Right lobe of liver (tissue), 6 donors: ENCODE results near the gene NRP2. TPM values are rescaled to one million over a fixed set of nuclear protein-coding genes. Genes with fewer than 3 reads are reported as not detected.

ENCODE experiments used
- ATAC-seq, 4 donors: fragments of 200-7000 bp; cut with Tn5 transposase; one replicate each; pipeline ENCODE4 v1.9.1; 2020; ENCODE audit warnings: mild to moderate bottlenecking in 4 of 4, moderate library complexity in 4 of 4
- DNase-seq, 3 donors: peaks; one replicate each; pipeline ENCODE4 v3.0.0-alpha.2; 2020
- H3K27ac ChIP-seq, 3 donors: fragments of 200-600 bp; one replicate each; pipeline ENCODE4 v1.8.0; 2022
- H3K27me3 ChIP-seq, 2 donors: fragments of 200-600 bp; one replicate each; pipeline ENCODE4 v1.8.0; 2022
- H3K36me3 ChIP-seq, 4 donors: fragments of 200-600 bp; sonication (generic) in 1 of 4; one replicate each; pipeline versions ENCODE4 v1.5.1 to v1.8.0; 2017 to 2022; ENCODE audit warnings: control low read depth in 1 of 4
- H3K4me1 ChIP-seq, 4 donors: fragments of 200-600 bp; sonication (generic) in 1 of 4; one replicate each; pipeline versions ENCODE4 v1.5.1 to v1.8.0; 2017 to 2022; ENCODE audit warnings: control low read depth in 1 of 4
- H3K4me3 ChIP-seq, 3 donors: fragments of 200-600 bp; one replicate each; pipeline ENCODE4 v1.8.0; 2022
- H3K9me3 ChIP-seq, 4 donors: fragments of 200-600 bp; sonication (generic) in 1 of 4; one replicate each; pipeline versions ENCODE4 v1.5.1 to v1.8.0; 2017 to 2022; ENCODE audit warnings: control low read depth in 1 of 4
- CTCF ChIP-seq, 4 donors: fragments of 200-600 bp in 3 of 4; fragments of 450-650 bp in 1 of 4; IDR thresholded peaks; one replicate each; pipeline versions ENCODE4 v1.5.1 to v1.8.0; 2016 to 2022; ENCODE audit warnings: antibody characterized with exemption in 4 of 4, mild to moderate bottlenecking in 2 of 4
- POLR2A ChIP-seq: fragments of 450-650 bp; IDR thresholded peaks from one replicate; pipeline ENCODE4 v1.6.1; 2017; ENCODE audit warnings: antibody characterized with exemption, mild to moderate bottlenecking
- WGBS: methylation state at CpG from one replicate; pipeline ENCODE4 v1.1.6; 2018; ENCODE audit warnings: low coverage, low lambda C conversion rate; ENCODE audit not compliant: insufficient coverage; ENCODE audit errors: missing lambda C conversion rate; 5-methylcytosine and 5-hydroxymethylcytosine counted together
- intact Hi-C, 2 donors: fragments of 100-400 bp; cut with DNase I; formaldehyde crosslinking; loops; one replicate each; pipeline versions ENCODE4 v1.11.2 to v1.14.1; 2022
- total RNA-seq, 6 experiments: library from RNA; depleted of rRNA in 2 of 6; stranded (reverse); fragments of >200 nt in 2 of 6; fragmentation: NEBNext Ultra II Directional in 3 of 6; extraction: Animal tissue kit (Norgen Biotek cat#: 25700) in 3 of 6; gene quantifications; one replicate each; pipeline versions ENCODE4 v1.1.0 to v1.2.4, GENCODE V29; 2016 to 2023
- donor health status: DM: no; HTN: yes; CAD: no.
- donor health status: DM: no; HTN: no; CAD: no.
- donor health status: DM: no; HTN: no; CAD: no.
- donor health status: DM: no; HTN: yes; CAD: no.
- donor health status: DM: no; HTN: yes; CAD: no.

NRP2 gene
- total RNA-seq, 6 experiments from 2014 or later, result 5.5 to 23.7 (median 8.6) TPM

- Histone ChIP-seq H3K27me3 (no peaks in the 10 kb centered on the region), H3K36me3 (no peaks in the 10 kb centered on the region), H3K27ac (no peak overlapping the region), H3K4me3 (no peak overlapping the region), H3K9me3 (no peaks in the 10 kb centered on the region), H3K4me1 (peaks cover 0 to 41% (median 4%) of the 10 kb centered on the region in 4 donors)
- TF ChIP-seq CTCF (IDR thresholded peaks at IDR 0.05), result no peak
- no peak for TF ChIP-seq POLR2A
- ATAC-seq (peak in 1 of 4 donors; percentile 18), DNase-seq (no peak)
- 35% methylated on average over 6 of the region's 9 CpGs for WGBS
- intact Hi-C loops, result no loop called here
These were observed 48.6 kb downstream of the NRP2 start for GRCh38 chr2:205730701-205731582.

- H3K27ac ChIP-seq, result peak overlapping the region in 1 of 3 donors; percentile 20
- no peaks in the 10 kb centered on the region for H3K36me3 ChIP-seq
- peaks cover 0 to 34% (median 2%) of the 10 kb centered on the region in 4 donors for H3K4me1 ChIP-seq
- H3K4me3 ChIP-seq, result no peak overlapping the region
- WGBS, result 38% methylated on average over 4 of the region's 4 CpGs
- no peaks in the 10 kb centered on the region for H3K9me3 ChIP-seq
- DNase-seq (no peak), ATAC-seq (peak in 3 of 4 donors; percentile 25 to 82 (median 55))
- no peaks in the 10 kb centered on the region for H3K27me3 ChIP-seq
- intact Hi-C loops, result no loop called here
- no peak for TF ChIP-seq CTCF (IDR thresholded peaks at IDR 0.05)
- no peak for TF ChIP-seq POLR2A
These were observed 49.3 kb downstream of the NRP2 start for GRCh38 chr2:205731583-205731981.

GRCh38 chr2:205732314-205732713 is 50.0 kb downstream of the NRP2 start:
- Histone ChIP-seq H3K9me3 (no peaks in the 10 kb centered on the region), H3K4me1 (peaks cover 0 to 30% (median 0%) of the 10 kb centered on the region in 4 donors), H3K4me3 (no peak overlapping the region), H3K27me3 (no peaks in the 10 kb centered on the region), H3K36me3 (no peaks in the 10 kb centered on the region), H3K27ac (no peak overlapping the region)
- no peak for ATAC-seq
- no peak for DNase-seq
- intact Hi-C loops, result no loop called here
- no peak for TF ChIP-seq CTCF (IDR thresholded peaks at IDR 0.05)
- no peak for TF ChIP-seq POLR2A
- WGBS, result 87% methylated on average over 9 of the region's 9 CpGs

- WGBS, result 76% methylated on average over 2 of the region's 9 CpGs
- DNase-seq, result no peak
- no peak overlapping the region for H3K4me3 ChIP-seq
- H3K9me3 ChIP-seq, result no peaks in the 10 kb centered on the region
- no peak for ATAC-seq
- H3K27ac ChIP-seq, result no peak overlapping the region
- intact Hi-C loops, result no loop called here
- TF ChIP-seq POLR2A, result no peak
- no peak for TF ChIP-seq CTCF (IDR thresholded peaks at IDR 0.05)
- H3K36me3 ChIP-seq, result no peaks in the 10 kb centered on the region
- peaks cover 0 to 24% (median 0%) of the 10 kb centered on the region in 4 donors for H3K4me1 ChIP-seq
- H3K27me3 ChIP-seq, result no peaks in the 10 kb centered on the region
These were observed 50.8 kb downstream of the NRP2 start for GRCh38 chr2:205733082-205733481.
